NB4 (cell line): Measurements from ENCODE around the gene CRIM1.

ENCODE experiments used
- DNase-seq: peaks from one replicate; pipeline ENCODE4 v3.0.0; 2010; ENCODE audit warnings: low read depth
- H3K4me3 ChIP-seq: one replicate; pipeline ENCODE4 v1.5.1; 2011; ENCODE audit warnings: mild to moderate bottlenecking, low read depth, low read length, moderate library complexity
- CTCF ChIP-seq: IDR thresholded peaks from one replicate; pipeline ENCODE4 v1.5.1; 2012; ENCODE audit warnings: low read depth, low read length
- MAX ChIP-seq: IDR thresholded peaks from 2 replicates; pipeline ENCODE4 v1.6.1; 2011; ENCODE audit warnings: low read depth, low read length
- MYC ChIP-seq: IDR thresholded peaks from 2 replicates; pipeline ENCODE4 v1.6.1; 2011; ENCODE audit warnings: low read depth, low read length
- POLR2A ChIP-seq: IDR thresholded peaks from 2 replicates; pipeline ENCODE4 v1.6.1; 2011; ENCODE audit warnings: mild to moderate bottlenecking; ENCODE audit not compliant: insufficient read length; ENCODE audit errors: extremely low read depth

The CRIM1 gene

GRCh38 chr2:36594849-36595248 lies 239.3 kb downstream of the CRIM1 start:
- DNase-seq = no peak
- no peak overlapping the region for H3K4me3 ChIP-seq

GRCh38 chr2:36596397-36596796 lies 240.8 kb downstream of the CRIM1 start:
- peak overlapping the region; percentile 90 for H3K4me3 ChIP-seq
- TF ChIP-seq POLR2A (no peak), MAX (no peak), MYC (no peak), CTCF (no peak)

More at GRCh38 chr2:36594849-36595248, 239.3 kb downstream of the CRIM1 start:
- TF ChIP-seq MYC = no peak
- no peak for TF ChIP-seq CTCF
- TF ChIP-seq MAX = no peak
- TF ChIP-seq POLR2A = no peak

GRCh38 chr2:36597003-36597531 lies 241.5 kb downstream of the CRIM1 start:
- TF ChIP-seq MYC (no peak), MAX (no peak), POLR2A (no peak), CTCF (no peak)
- H3K4me3 ChIP-seq = peak overlapping the region; percentile 90
- no peak for DNase-seq

More at GRCh38 chr2:36596397-36596796, 240.8 kb downstream of the CRIM1 start:
- no peak for DNase-seq

- H3K4me3 ChIP-seq = peak within 1 kb of the TSS; percentile 90
- DNase-seq = peak; percentile 95
- peak; percentile 38 for TF ChIP-seq POLR2A
- peak; percentile 38; the same call in 1 of the 2 replicates for TF ChIP-seq MAX
- TF ChIP-seq MYC = no peak
Observed at GRCh38 chr2:36597532-36598377, 242.2 kb downstream of the CRIM1 start, which contains the start of gene FEZ2. Gene FEZ2, minus strand, starts transcription at chr2:36598168. Its CDS starts 26 bp downstream, at chr2:36598142.
